Measurements from ENCODE around the gene NHSL2.

The NHSL2 gene

DNA sequence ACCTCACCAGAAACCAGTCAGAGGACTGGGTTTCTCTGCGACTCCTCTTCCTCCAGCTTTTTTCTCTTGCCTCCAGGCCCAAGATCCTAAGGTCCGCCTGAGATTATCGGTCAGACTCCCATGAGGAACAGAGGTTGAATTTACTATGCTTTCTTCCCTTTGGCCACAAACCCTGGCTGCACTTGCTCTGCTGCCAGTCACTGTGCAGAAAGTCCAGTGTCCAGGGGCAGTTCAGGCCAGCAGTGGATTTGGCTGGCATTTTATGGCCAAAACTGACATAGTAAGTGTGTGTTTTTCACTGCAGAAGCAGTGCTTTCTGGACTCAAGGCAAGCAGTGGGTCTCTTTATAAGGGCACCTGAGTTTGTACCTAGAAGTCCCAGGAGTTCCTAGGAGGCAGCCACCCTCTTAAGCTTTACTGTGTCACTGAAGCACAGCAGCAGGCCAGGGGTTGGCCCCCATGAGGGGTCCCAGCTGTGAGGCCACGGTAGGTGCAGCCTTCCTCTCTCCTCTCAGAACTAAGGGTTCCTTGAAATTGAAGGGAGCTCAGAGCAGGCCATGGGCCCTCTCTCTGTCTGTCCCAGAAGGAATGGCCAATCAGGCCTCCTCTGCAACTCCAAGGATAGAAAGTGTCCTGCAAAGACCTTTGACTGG is 217.7 kb downstream of the NHSL2 start:
- DNase-seq (ENCODE audit: low read depth in 2 of 2), result no peak

DNA sequence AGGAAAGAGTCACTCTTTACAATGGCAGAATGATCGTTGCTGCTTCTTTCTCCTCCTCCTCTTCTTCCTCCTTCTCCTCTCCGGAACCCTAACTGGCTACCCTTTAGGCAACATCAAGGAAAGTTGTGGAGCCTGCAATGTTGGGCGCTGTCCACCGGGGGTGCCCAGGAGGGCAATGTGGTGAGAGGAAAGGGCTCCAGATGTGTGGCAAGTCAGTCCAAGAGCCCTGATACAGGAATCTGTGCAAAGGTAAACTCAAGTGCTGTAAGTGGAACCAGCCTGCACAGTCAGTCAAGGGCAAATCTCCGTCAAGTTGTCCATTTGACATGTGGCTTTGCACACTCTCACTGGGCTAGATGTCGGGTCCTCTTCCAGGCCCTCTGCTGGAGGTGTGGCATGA is 218.2 kb downstream of the NHSL2 start:
- DNase-seq (ENCODE audit: low read depth in 2 of 2), result no peak

DNA sequence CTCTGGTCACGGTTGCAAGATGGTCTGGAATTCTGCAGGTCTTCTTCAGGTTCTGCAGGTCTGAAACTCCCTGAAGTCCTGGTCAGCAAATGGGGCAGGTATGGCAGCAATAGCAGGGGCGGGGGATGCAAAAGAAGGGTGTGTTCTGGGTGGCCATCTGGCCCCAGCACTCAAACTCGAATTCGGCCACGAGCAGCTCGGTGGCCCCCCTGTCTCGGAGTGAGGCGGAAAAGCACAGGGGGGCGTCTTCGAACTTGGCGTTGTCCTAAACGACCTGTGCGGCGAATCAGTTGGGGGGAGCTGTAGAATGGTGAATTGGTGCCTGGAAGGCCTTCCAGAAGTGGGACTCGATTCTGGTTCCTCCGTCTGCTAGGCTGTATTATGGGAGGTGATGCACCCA is 219.0 kb downstream of the NHSL2 start:
- DNase-seq (ENCODE audit: low read depth in 2 of 2), result no peak

DNA sequence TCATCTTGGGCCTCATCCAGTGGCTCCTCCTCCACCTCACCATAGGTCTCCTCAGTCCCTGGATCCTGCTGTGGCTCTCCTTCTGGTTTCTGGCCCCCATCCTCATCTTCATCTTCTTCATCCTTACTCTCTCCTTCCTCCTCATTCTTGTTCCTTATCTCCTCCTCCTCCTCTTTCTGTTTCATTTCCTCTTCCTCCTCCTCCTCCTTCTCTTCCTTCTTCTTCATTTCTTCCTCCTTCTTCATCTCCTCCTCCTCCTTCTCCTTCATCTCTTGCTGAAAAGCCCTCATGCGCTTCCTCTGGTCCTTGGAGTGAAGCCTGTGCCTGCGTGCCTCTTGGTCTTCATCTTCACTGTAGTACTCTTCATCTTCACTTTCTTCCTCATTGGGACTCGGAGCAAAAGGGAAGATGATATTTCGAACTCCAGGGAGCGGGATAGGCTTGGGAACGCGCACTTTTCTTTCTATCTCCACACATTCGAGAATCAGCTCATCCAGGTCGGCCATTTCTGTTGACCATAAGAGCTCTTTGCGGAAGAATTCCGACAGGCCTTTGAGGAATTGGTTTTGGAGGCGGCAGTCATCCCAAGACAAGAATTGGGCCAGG is 219.6 kb downstream of the NHSL2 start:
- no peak for DNase-seq (ENCODE audit: low read depth in 2 of 2)

DNA sequence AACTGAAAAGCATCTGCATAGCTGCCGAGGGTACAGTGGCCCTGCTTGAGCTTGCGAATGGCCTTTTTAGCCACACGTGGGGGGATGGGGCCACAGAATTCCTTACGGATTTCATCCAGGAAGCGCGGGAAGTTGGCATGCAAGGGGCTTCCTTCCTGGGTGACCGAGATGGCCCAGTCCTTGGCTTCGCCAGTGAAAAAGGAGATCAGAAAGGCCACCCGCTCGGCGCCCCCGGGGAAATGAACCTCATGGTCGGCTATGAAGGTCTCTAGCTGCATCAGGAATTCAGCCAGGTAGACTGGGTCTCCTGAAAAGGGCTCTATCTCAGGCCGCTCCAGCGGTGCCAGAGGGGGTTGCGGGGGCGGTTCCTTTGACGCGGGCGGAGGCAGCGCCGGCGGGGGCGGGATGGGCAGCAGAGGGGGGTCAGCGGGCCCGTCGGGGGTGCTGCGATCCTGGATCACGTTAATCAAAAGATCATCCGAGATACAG is 220.2 kb downstream of the NHSL2 start:
- DNase-seq (ENCODE audit: low read depth in 2 of 2), result no peak

DNA sequence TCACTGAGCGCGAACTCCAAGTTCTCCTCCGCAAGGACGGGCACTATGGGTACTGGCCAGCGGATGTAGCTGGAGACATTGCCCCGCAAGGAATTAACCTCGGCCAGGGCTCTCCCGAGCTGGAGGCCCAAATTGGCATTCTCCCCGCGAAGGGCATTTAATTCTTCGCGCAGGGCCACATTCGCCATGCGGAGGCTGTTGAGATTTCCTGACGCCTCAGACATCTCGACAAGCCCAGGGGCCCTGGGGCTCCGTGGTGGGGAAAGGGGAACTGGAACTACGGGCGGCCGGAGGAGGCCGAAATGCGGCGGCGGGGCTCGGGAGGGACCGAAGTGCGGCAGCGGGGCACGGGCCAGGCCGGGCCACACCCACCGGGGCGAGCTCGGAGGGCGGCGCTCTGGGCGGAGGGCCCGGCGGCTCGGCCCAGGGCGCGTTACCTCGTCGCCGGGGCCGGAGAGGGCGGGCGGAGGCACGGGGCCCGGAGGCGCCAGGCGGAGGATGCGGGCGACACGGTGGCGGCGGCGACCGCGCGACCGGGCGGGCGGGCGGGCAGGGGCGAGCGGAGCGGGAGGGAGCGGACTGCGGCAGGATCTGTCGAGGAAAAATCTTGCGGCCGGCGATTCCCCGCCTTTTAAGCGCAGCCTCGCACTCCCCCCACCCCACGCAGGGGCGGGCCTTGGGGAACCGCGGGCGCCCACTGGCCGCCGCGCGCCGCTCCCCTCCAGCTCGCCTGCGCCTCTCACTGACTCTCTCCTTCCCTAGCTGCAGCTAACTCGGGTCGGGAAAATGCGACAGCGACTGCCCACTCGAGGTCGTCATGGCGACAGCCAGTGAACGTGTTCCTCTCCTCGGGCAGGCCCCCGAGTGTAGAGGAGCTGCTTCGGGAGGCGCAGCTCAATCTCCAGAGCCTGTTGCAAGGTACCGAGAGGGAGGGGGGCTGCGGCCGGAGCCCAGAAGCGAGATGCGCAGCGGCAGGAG is 221.0 kb downstream of the NHSL2 start, which contains the start of gene RTL5:
Gene RTL5, minus strand, starts transcription at position 599 of the 978 bp plus-strand sequence.
- DNase-seq (ENCODE audit: low read depth in 2 of 2), result peak in 1 of 2 donors; percentile 23

DNA sequence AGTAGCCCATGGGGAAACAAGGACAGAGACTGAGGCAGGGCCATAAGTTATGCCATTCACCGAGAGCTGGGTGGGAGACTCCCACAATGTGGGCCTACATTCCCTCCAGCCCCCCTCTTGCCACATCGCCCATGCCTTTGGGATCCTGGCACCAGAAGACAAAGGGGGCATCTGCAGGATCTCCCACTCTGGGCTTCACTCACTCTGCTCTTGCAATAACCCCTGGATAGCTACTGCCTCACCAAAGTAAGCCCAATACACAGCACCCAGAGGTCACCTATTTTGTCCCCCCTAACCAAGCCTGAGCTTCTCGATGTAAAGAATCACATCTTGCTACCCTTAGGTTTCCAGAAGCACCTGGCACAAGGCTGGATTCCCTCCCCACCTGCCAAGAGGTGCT is 221.8 kb downstream of the NHSL2 start:
- DNase-seq (ENCODE audit: low read depth in 2 of 2), result no peak

DNA sequence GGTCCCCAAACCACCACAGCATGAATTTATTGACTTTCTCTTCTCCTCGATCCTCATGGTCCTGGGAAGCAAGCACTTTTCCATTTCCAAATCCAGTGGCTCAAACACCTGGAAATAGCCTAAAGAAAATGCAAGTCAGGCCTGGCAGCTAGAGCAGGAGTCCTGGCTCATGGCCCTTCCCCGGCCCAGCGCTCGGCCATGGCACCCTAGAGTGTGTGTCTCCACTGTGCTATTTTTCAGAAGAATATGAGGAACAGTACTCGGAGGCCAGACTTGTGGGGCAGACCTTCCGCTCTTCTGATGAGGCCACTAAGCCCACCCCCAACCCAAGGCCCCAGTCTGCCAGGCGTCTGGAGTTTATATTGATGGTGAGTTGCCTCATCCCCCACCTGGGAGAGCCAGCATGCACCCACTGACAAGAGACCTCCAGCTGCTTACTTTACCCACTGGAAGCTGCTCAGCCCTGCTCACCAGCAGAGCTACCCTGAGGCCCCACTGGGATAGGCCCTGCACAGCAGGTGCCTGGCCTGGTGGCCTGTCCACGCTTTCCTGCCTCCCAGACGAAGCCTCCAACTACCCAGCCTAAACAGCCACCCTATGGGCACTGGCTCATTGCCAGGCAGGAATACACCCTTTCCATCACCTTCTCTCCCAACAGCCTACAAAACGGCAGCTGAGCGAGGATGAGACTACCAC is 223.4 kb downstream of the NHSL2 start:
- DNase-seq (ENCODE audit: low read depth in 2 of 2), result no peak

DNA sequence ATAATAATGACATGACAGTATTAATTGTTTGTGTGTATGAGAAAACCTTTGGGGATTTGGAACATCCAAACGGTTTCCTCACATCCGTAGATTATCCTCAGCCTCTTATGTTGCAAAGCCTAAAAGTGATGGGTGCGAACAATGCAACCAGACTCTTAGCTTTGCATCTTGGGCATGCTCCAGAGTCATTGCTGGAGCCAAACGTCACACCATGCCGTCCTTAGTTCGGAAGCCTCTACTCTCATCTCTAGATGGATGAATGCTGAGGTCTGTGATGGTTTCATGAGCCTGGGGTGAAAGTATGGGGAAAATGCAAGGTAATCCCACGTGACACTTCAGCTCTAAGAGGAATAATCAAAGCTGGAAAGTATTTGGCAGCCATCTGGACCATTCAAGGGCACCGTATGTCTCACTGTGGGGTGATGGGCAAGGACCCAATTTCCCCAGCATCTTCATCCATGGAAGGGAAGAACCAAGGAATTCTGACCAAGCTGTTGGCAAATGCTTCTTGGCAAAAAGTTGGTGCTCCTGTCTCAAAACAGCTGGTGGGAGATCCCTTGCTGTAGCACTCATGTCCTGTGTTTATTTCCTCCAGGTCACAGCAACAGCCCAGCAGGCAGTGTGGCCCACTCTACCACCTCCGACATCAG is 227.3 kb downstream of the NHSL2 start:
- DNase-seq (ENCODE audit: low read depth in 2 of 2), result no peak

DNA sequence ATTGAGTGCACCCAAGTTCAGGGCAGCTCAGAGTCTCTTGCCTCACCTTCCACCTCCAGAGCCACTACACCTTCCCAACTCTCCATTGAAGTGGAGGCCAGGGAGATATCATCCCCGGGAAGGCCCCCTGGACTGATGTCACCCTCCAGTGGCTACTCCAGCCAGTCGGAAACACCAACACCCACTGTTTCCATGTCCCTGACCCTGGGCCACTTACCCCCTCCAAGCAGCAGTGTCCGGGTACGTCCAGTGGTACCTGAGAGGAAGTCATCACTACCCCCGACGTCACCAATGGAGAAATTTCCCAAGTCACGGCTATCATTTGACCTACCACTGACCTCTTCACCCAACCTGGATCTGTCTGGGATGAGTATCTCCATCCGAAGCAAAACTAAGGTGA is 228.9 kb downstream of the NHSL2 start:
- DNase-seq (ENCODE audit: low read depth in 2 of 2), result no peak

DNA sequence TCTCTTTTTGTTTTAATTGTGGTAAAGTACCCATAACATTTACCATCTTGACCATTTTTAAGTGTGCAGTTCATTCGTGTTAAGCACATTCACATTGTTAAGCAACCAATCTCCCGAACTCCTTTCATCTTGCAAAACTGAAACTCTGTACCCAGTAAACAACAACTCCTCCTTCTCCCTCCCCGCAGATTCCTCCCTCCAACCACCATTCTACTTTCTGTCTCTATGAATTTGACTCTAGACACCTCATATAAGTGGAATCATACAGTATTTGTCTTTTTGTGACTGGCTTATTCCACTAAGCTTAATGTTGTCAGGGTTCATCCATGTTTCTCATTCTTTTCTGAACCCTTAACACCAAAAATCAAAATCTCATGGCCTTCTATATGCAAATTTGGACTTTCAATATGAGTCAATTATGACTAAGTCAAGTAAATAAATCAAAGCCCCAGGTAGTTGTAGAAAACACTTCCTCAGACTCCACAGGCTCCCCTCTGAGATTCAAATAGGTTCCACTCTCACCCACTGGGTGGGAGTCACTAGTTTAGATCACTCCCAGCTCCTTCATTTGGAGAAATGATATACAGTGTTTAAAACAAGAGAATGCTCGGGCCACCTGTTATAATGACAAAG is 230.8 kb downstream of the NHSL2 start:
- no peak for DNase-seq (ENCODE audit: low read depth in 2 of 2)

DNA sequence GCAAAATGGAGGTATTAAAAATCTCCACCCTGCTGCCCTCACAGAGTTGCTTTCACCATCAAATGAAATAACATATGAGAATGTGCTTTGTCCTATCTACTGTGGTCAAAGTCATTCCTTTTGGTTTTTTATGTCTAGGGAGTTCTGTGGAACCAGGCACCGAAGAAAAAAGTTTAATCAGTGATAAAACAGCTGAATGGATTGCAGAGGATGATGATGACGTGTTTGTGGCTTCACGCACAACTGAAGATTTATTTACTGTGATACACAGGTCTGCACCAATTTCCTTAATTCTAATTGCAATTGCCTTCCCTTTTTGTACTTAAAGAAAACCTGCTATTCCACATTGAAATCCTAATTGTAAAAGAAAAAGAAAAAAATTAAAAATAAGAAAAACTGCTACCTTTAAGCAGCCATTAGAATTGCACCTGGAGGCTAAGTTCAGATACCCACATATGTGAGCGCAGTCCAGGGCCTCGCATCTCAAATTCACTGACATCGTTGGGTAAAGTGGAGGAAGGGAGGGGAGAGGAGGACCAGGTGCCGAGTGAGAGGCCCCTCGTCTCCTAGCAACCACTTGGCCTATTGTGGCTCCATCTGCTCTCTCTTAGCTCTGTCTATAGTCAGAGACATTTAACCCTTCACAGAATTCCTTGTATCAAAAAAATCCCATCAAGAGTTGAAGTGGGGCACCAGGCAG is 231.6 kb downstream of the NHSL2 start:
- no peak for DNase-seq (ENCODE audit: low read depth in 2 of 2)

DNA sequence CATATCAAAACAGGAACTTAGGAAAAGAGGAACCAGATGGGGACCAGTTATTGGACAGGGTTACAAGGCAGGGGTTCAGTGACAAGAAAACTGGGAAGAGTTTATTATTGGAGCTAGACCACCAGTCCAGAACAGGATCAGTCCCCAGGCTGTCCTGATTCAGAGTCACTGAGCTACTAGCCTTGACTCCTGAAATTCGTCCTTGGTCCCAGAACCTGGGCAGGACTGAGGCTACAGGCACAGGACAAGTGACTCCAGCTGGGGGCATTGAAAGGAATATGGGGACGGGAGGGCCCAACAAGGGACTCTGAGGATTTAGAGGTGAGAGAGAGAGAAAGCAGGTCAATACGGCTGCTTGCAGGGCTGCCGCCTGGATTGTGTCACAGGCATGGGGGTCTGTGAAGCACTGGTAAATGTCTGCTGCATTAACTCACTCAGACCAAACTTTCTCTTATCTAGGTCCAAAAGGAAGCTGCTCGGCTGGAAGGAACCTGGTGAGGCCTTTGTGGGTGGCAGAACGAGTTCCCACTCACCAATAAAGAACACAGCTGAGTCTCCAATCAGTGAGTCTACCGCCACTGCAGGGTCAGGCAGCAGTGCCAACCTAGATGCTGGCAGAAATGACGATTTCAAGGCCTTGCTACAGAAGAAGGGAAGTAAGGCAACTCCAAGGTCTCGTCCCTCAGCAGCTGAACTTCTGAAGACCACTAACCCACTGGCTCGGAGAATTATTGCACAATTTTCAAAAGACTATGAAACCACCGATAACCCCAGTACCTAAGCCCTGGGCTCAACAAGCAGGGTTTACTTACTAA is 232.4 kb downstream of the NHSL2 start:
- DNase-seq (ENCODE audit: low read depth in 2 of 2), result no peak

DNA sequence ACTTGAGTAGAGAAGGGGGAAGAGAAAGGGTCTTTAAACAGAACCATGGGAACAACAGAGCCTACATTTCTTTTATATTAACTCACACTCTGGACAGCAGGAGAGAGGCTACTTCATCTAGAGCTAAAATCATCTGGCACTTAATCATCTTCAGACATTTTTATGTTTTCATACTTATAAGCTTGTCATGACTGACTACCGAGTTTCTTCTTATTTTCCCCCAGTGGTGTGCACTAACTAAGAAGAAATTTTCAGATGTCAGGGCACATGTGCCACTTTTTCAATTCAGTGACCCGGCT is 232.9 kb downstream of the NHSL2 start:
- no peak for DNase-seq (ENCODE audit: low read depth in 2 of 2)

DNA sequence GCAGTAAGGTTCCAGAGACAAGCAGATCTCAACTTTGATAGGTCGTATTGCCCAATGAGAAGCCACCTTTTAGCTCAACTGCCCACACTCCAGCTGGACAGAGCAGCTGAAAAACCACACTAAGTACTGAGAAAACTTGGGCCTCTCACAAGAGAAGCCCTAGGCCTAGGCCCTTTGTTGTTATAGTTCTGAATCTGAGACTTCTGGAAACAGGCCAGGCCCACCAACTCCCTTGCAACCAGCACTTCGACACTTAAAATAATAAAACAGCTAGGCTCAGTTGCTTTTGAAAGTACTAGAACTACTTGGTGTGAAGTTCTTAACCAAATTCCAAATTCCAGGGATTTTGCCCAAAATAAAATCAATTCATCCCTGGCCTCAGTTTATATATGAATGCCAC is 234.5 kb downstream of the NHSL2 start:
- no peak for DNase-seq (ENCODE audit: low read depth in 2 of 2)

DNA sequence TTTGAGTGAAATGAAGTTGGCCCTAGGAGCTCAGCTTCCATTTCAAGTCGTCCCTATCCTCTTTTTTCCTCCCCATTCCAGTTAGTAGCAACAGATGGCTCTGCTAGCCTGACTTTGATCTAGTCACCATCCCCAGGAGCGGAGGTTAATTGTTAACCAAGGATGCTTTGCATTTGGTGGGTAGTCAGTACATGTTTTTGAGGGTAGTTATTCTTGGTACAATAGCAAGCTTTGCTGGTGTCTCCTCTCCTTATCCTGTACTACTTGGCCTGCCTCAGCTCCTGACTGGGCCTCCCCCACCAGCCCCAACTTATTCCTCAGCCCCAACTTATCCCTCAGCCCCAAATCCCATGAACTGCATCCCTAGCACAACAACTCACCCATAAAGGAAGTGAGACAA is 235.9 kb downstream of the NHSL2 start:
- DNase-seq (ENCODE audit: low read depth in 2 of 2), result no peak

DNA sequence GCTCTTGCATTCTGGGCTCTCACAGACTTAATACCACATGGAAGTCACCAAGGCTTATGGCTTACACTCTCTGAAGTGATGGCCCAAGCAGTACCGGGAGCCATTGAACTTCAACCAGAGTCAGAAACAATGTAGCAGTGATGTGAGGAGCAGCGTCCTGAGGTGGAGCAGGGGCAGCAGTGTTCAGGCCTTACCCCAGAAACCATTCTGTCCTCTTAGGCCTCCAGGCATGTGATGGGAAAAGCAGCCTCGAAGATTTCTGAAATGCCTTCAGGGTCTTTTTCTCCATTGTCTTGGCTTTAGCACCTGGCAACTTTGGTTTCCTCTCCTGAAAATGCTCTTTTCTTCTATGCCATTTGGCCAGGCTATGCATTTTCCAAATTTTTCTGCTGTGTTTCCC is 248.1 kb downstream of the NHSL2 start:
- no peak for DNase-seq (ENCODE audit: low read depth in 2 of 2)

DNA sequence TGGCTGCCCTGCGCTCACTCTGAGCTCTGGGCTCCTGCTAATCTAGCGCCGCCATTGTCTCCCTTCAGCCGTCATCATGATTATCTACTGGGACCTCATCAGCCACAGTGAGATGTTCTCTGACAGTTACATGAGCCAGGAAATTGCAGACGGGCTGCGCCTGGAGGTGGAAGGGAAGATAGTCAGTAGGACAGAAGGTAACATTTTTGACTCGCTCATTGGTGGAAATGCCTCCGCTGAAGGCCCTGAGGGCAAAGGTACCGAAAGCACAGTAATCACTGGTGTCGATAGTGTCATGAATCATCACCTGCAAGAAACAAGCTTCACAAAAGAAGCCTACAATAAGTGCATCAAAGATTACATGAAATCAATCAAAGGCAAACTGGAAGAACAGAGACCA is 249.1 kb downstream of the NHSL2 start:
- DNase-seq (ENCODE audit: low read depth in 2 of 2), result no peak

DNA sequence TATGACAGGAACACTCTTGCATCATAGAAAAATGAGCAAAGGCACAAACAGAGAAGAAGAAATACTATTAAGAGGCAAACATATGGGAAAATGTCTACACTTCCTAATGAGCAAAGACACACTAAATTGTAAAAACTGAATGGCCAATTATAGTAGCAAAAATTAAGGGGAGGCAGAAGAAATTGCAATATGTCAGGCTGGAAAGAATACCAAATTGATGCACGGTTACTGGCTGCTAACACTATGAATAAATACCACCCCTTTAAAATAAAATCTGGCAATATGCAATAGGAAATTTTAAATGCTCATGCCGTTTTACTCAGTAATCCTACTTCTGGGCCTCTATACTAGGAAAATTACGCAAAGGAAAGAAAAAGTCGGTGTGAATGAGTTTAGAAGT is 254.9 kb downstream of the NHSL2 start:
- DNase-seq (ENCODE audit: low read depth in 2 of 2), result no peak

Measured in stimulated activated CD8-positive, alpha-beta memory T cell treated with anti-CD3 and anti-CD28 coated beads, Interleukin-7, amount 100 ng/mL, for 1 hour (primary cell).